Parathyroid adenoma (tissue), 2 donors: ENCODE results near the gene C7orf25.
"Not testable (repeated sequence)": the region's sequence is repeated elsewhere in the genome, so short reads cannot be mapped to it uniquely, and the experiment has no call there.

Experiments used
- H2AFZ ChIP-seq: fragments of 300-600 bp; sonication (generic); one replicate; pipeline ENCODE4 v1.7.0; 2017; ENCODE audit warnings: antibody characterized with exemption, mild to moderate bottlenecking
- H3K27ac ChIP-seq: fragments of 300-600 bp; sonication (generic); one replicate; pipeline ENCODE4 v1.7.0; 2017
- H3K27me3 ChIP-seq: fragments of 300-600 bp; sonication (generic); one replicate; pipeline ENCODE4 v1.7.0; 2017; ENCODE audit warnings: low read length; ENCODE audit not compliant: control insufficient read depth, insufficient read depth
- H3K36me3 ChIP-seq: fragments of 300-600 bp; sonication (generic); one replicate; pipeline ENCODE4 v1.7.0; 2017; ENCODE audit warnings: low read length; ENCODE audit not compliant: control insufficient read depth, insufficient read depth
- H3K4me1 ChIP-seq: fragments of 300-600 bp; sonication (generic); one replicate; pipeline ENCODE4 v1.7.0; 2017; ENCODE audit warnings: control low read depth
- H3K4me2 ChIP-seq: fragments of 300-600 bp; sonication (generic); one replicate; pipeline ENCODE4 v1.7.0; 2017; ENCODE audit warnings: low read length
- H3K4me3 ChIP-seq: fragments of 300-600 bp; sonication (generic); one replicate; pipeline ENCODE4 v1.7.0; 2017; ENCODE audit warnings: low read depth, low read length
- H3K79me2 ChIP-seq: fragments of 300-600 bp; sonication (generic); one replicate; pipeline ENCODE4 v1.7.0; 2017; ENCODE audit warnings: control low read depth
- H3K9ac ChIP-seq: fragments of 300-600 bp; sonication (generic); one replicate; pipeline ENCODE4 v1.7.0; 2017; ENCODE audit warnings: mild to moderate bottlenecking
- H3K9me3 ChIP-seq: fragments of 300-600 bp; sonication (generic); one replicate; pipeline ENCODE4 v1.7.0; 2017; ENCODE audit warnings: low read length; ENCODE audit not compliant: control insufficient read depth
- CTCF ChIP-seq: fragments of 300-600 bp; sonication (generic); IDR thresholded peaks from one replicate; pipeline ENCODE4 v1.7.0; 2017; ENCODE audit warnings: antibody characterized with exemption, mild to moderate bottlenecking
- donor health status: primary hyperparathyroidism.

C7orf25 gene

GRCh38 chr7:42886893-42887505 is 24.9 kb downstream of the C7orf25 start:
- Histone ChIP-seq H3K36me3 (no peaks in the 10 kb centered on the region), H3K79me2 (no peaks in the 10 kb centered on the region), H2AFZ (peak overlapping the region; percentile 98), H3K9ac (no peak overlapping the region), H3K27ac (peak overlapping the region; percentile 94), H3K4me3 (peak overlapping the region; percentile 51), H3K9me3 (no peaks in the 10 kb centered on the region), H3K4me1 (no peaks in the 10 kb centered on the region), H3K4me2 (peak overlapping the region; percentile 66), H3K27me3 (no peaks in the 10 kb centered on the region)
- no peak for TF ChIP-seq CTCF

GRCh38 chr7:42886129-42886528 is 25.7 kb downstream of the C7orf25 start:
- no peaks in the 10 kb centered on the region for H3K79me2 ChIP-seq
- no peak overlapping the region for H3K4me3 ChIP-seq
- H3K4me1 ChIP-seq, result no peaks in the 10 kb centered on the region
- no peaks in the 10 kb centered on the region for H3K27me3 ChIP-seq
- peak overlapping the region; percentile 36 for H2AFZ ChIP-seq
- no peak overlapping the region for H3K9ac ChIP-seq
- H3K4me2 ChIP-seq, result no peak overlapping the region
- no peaks in the 10 kb centered on the region for H3K9me3 ChIP-seq
- no peak overlapping the region for H3K27ac ChIP-seq
- no peaks in the 10 kb centered on the region for H3K36me3 ChIP-seq
- peak; percentile 22 for TF ChIP-seq CTCF

- not testable (repeated sequence) for H3K27ac ChIP-seq, H3K36me3 ChIP-seq, H3K4me2 ChIP-seq, H3K9ac ChIP-seq, H3K27me3 ChIP-seq, H3K9me3 ChIP-seq, H3K79me2 ChIP-seq, H3K4me1 ChIP-seq, H2AFZ ChIP-seq, H3K4me3 ChIP-seq
Observed at GRCh38 chr7:42885183-42885582, 26.7 kb downstream of the C7orf25 start.

GRCh38 chr7:42883950-42884349 is 27.9 kb downstream of the C7orf25 start:
- Histone ChIP-seq H3K4me1 (no peaks in the 10 kb centered on the region), H3K9ac (no peak overlapping the region), H3K36me3 (no peaks in the 10 kb centered on the region), H3K79me2 (no peaks in the 10 kb centered on the region), H3K4me3 (no peak overlapping the region), H3K27me3 (no peaks in the 10 kb centered on the region), H3K9me3 (no peaks in the 10 kb centered on the region), H3K27ac (no peak overlapping the region), H2AFZ (no peak overlapping the region), H3K4me2 (no peak overlapping the region)
- TF ChIP-seq CTCF, result no peak

GRCh38 chr7:42880392-42880791 is 31.5 kb downstream of the C7orf25 start:
- Histone ChIP-seq H3K36me3 (no peaks in the 10 kb centered on the region), H3K79me2 (no peaks in the 10 kb centered on the region), H3K9me3 (no peaks in the 10 kb centered on the region), H3K4me2 (no peak overlapping the region), H2AFZ (no peak overlapping the region), H3K4me3 (no peak overlapping the region), H3K9ac (no peak overlapping the region), H3K27ac (no peak overlapping the region), H3K4me1 (no peaks in the 10 kb centered on the region), H3K27me3 (no peaks in the 10 kb centered on the region)
- TF ChIP-seq CTCF, result no peak
